Measurements from ENCODE around the gene KCNC1.

KCNC1 gene

DNA sequence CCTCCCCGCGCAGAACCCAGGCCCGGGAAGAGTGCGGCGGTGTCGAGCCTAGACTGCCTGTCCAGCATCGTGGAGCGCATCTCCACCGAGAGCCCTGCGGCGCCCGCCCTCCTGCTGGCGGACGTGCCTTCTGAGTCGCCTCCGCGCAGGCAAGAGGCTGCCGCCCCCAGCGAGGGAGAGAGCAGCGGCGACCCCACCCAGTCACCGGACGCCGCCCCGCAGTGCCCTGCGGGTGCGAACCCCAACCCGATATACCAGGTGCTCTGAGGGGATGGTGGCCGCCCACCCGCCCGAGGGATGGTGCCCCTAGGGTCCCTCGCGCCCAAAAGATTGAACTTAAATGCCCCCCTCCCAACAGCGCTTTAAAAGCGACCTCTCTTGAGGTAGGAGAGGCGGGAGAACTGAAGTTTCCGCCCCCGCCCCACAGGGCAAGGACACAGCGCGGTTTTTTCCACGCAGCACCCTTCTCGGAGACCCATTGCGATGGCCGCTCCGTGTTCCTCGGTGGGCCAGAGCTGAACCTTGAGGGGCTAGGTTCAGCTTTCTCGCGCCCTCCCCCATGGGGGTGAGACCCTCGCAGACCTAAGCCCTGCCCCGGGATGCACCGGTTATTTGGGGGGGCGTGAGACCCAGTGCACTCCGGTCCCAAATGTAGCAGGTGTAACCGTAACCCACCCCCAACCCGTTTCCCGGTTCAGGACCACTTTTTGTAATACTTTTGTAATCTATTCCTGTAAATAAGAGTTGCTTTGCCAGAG is 13.2 kb upstream of the KCNC1 start:
- H2AFZ ChIP-seq (ENCODE audit: low read depth, low read length): no peak overlapping the region

DNA sequence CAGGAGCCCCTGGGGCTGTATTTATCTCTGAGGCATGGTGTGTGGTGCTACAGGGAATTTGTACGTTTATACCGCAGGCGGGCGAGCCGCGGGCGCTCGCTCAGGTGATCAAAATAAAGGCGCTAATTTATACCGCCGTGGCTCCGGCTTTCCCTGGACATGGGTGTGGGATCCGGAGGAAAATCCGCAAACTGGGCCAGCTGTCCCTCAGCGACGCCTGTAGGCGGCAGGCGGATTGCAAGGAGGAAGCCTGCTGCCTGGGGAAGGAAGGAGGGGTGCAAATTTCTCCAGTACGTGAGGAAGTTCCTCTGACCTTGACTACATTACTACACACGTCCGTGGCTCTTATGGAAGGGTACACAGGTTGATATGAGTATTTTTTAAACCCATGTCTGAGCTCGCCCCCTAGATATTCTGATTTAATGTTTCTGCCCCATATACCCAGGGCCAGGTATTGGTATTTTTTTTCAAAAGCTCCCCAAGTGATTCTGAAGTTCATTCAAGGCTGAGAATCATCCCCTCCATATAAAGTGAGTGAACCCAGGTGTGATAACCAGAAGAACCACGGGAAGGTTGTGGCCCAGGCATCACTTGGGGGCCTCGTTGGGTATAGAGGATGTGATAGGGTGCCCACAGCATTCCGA is 12.5 kb upstream of the KCNC1 start:
- peaks cover 18% of the 10 kb centered on the region for H3K27me3 ChIP-seq (ENCODE audit: low read depth, low read length)
- no peak overlapping the region for H3K4me2 ChIP-seq (ENCODE audit: low read length)

More for the DNA sequence above, 13.2 kb upstream of the KCNC1 start:
- no peak overlapping the region for H3K27ac ChIP-seq (ENCODE audit: low read length)
- peaks cover 20% of the 10 kb centered on the region for H3K27me3 ChIP-seq (ENCODE audit: low read depth, low read length)
- no peaks in the 10 kb centered on the region for H3K4me1 ChIP-seq (ENCODE audit: low read length)
- H3K9ac ChIP-seq (ENCODE audit: low read length): no peak overlapping the region
- no peaks in the 10 kb centered on the region for H3K79me2 ChIP-seq (ENCODE audit: low read length)
- TF ChIP-seq, protein P1, sequence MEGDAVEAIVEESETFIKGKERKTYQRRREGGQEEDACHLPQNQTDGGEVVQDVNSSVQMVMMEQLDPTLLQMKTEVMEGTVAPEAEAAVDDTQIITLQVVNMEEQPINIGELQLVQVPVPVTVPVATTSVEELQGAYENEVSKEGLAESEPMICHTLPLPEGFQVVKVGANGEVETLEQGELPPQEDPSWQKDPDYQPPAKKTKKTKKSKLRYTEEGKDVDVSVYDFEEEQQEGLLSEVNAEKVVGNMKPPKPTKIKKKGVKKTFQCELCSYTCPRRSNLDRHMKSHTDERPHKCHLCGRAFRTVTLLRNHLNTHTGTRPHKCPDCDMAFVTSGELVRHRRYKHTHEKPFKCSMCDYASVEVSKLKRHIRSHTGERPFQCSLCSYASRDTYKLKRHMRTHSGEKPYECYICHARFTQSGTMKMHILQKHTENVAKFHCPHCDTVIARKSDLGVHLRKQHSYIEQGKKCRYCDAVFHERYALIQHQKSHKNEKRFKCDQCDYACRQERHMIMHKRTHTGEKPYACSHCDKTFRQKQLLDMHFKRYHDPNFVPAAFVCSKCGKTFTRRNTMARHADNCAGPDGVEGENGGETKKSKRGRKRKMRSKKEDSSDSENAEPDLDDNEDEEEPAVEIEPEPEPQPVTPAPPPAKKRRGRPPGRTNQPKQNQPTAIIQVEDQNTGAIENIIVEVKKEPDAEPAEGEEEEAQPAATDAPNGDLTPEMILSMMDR (IDR thresholded peaks at IDR 0.05; ENCODE audit: low read depth, low read length): no peak
- TF ChIP-seq EZH2phosphoT487 (IDR thresholded peaks at IDR 0.05; ENCODE audit: low read depth): no peak
- H3K4me3 ChIP-seq (ENCODE audit: low read length): no peak overlapping the region
- no peaks in the 10 kb centered on the region for H3K9me3 ChIP-seq (ENCODE audit: insufficient read depth, low read length)
- no peaks in the 10 kb centered on the region for H4K20me1 ChIP-seq (ENCODE audit: insufficient read depth, low read length)
- no peak overlapping the region for H3K4me2 ChIP-seq (ENCODE audit: low read length)
- H3K36me3 ChIP-seq (replicated peaks; ENCODE audit: low read depth, low read length): no peaks in the 10 kb centered on the region

DNA sequence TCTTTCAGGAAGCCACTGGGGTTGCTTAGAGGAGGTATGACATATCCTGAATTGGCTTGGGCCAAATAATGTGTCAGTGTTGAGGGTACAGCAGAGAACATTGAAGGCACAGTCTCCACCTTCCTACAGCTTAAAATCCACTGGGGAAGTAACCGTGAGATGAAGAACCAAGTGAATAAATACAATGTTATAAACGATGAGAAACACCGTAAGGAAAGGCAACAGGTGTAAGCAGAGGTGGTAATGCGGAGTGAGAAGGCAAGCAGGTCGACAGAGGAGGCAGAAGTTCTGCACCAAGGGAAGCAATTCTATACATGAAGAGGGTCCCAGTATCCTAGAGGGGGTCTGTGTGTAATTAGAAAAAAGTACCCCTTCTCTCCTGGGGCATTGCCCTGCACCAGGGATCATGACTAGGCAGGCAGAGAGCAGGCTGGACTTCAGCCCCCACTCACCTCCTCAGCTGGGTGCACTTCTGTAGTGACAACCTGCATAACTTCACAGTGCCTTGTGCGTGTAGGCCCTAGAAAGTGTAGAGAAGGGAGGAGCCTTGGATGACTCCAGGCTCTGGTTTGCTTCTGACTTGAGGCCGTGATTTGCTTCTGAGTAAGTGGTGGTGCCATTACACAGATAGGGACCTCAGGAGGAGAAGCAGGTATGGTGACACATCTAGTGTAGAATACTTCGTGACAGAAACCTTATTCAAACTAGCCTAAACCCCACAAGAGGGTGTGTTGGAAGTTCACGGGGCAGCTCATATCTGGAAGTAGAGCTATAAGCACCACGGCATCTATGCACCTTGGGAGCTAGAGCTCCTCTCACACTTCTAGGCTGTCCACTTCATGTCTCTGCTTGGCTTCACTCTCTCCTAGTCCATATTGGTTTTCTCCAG is 10.3 kb upstream of the KCNC1 start:
- no peaks in the 10 kb centered on the region for H3K79me2 ChIP-seq (ENCODE audit: low read length)
- no peaks in the 10 kb centered on the region for H3K9me3 ChIP-seq (ENCODE audit: insufficient read depth, low read length)
- peaks cover 22% of the 10 kb centered on the region for H3K27me3 ChIP-seq (ENCODE audit: low read depth, low read length)
- no peaks in the 10 kb centered on the region for H4K20me1 ChIP-seq (ENCODE audit: insufficient read depth, low read length)
- H3K4me3 ChIP-seq (ENCODE audit: low read length): no peak overlapping the region
- no peaks in the 10 kb centered on the region for H3K4me1 ChIP-seq (ENCODE audit: low read length)
- no peaks in the 10 kb centered on the region for H3K36me3 ChIP-seq (replicated peaks; ENCODE audit: low read depth, low read length)
- no peak overlapping the region for H3K4me2 ChIP-seq (ENCODE audit: low read length)
- H2AFZ ChIP-seq (ENCODE audit: low read depth, low read length): no peak overlapping the region
- no peak for TF ChIP-seq EZH2phosphoT487 (IDR thresholded peaks at IDR 0.05; ENCODE audit: low read depth)
- TF ChIP-seq, protein P1 (IDR thresholded peaks at IDR 0.05; ENCODE audit: low read depth, low read length): no peak
- H3K9ac ChIP-seq (ENCODE audit: low read length): no peak overlapping the region
- no peak overlapping the region for H3K27ac ChIP-seq (ENCODE audit: low read length)

More for the DNA sequence above, 12.5 kb upstream of the KCNC1 start:
- Histone ChIP-seq H3K36me3 (replicated peaks; ENCODE audit: low read depth, low read length) (no peaks in the 10 kb centered on the region), H3K9me3 (ENCODE audit: insufficient read depth, low read length) (no peaks in the 10 kb centered on the region), H3K9ac (ENCODE audit: low read length) (no peak overlapping the region), H4K20me1 (ENCODE audit: insufficient read depth, low read length) (no peaks in the 10 kb centered on the region), H3K4me1 (ENCODE audit: low read length) (no peaks in the 10 kb centered on the region), H3K27ac (ENCODE audit: low read length) (no peak overlapping the region), H3K4me3 (ENCODE audit: low read length) (no peak overlapping the region), H2AFZ (ENCODE audit: low read depth, low read length) (no peak overlapping the region), H3K79me2 (ENCODE audit: low read length) (no peaks in the 10 kb centered on the region)
- TF ChIP-seq EZH2phosphoT487 (IDR thresholded peaks at IDR 0.05; ENCODE audit: low read depth): no peak
- TF ChIP-seq, protein P1 (IDR thresholded peaks at IDR 0.05; ENCODE audit: low read depth, low read length): no peak

DNA sequence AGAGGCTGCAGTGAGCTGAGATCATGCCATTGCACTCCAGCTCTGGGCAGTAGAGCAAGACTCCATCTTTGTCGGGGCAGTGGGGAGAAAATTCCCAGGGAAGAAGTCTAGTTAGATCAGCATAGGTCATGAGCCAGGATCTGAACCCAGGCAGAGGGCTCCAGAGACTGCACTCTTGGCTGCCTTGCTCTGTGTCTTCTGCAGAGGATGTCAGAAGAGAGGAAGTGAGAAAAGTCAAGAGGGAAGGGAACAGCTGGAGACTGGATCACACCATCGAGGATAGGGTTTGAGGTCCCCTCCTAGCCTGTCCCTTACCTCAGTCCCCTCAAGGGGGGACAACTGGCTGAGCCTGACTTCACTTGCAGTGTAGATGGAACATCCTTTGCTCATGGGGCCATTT is 9.4 kb upstream of the KCNC1 start:
- Histone ChIP-seq H3K79me2 (ENCODE audit: low read length) (no peaks in the 10 kb centered on the region), H3K9ac (ENCODE audit: low read length) (no peak overlapping the region), H2AFZ (ENCODE audit: low read depth, low read length) (no peak overlapping the region), H3K4me1 (ENCODE audit: low read length) (no peaks in the 10 kb centered on the region), H3K4me2 (ENCODE audit: low read length) (no peak overlapping the region), H3K27me3 (ENCODE audit: low read depth, low read length) (peaks cover 23% of the 10 kb centered on the region), H3K4me3 (ENCODE audit: low read length) (no peak overlapping the region), H3K9me3 (ENCODE audit: insufficient read depth, low read length) (no peaks in the 10 kb centered on the region), H3K36me3 (replicated peaks; ENCODE audit: low read depth, low read length) (no peaks in the 10 kb centered on the region), H3K27ac (ENCODE audit: low read length) (no peak overlapping the region), H4K20me1 (ENCODE audit: insufficient read depth, low read length) (no peaks in the 10 kb centered on the region)
- TF ChIP-seq EZH2phosphoT487 (IDR thresholded peaks at IDR 0.05; ENCODE audit: low read depth): no peak
- TF ChIP-seq, protein P1 (IDR thresholded peaks at IDR 0.05; ENCODE audit: low read depth, low read length): no peak
